Esophagus muscularis mucosa (tissue), 4 donors: ENCODE measurements around the gene PCGF1. TPM values are rescaled to one million over a fixed set of nuclear protein-coding genes. Genes with fewer than 3 reads are reported as not detected.

Experiments
- DNase-seq: peaks from one replicate; pipeline ENCODE4 v3.0.0-alpha.2; 2017; ENCODE audit errors: extremely low spot score
- H3K27ac ChIP-seq, 4 donors: fragments of 200-600 bp; sonication (generic); replicated peaks in 1 of 4; 1 replicate in 3 of 4; 2 replicates in 1 of 4; pipeline ENCODE4 v1.5.1; 2016 to 2019; ENCODE audit warnings: mild to moderate bottlenecking in 1 of 4
- H3K27me3 ChIP-seq, 4 donors: fragments of 200-600 bp; sonication (generic); one replicate each; pipeline versions ENCODE4 v1.5.1 to v1.6.0; 2016 to 2019
- H3K36me3 ChIP-seq, 4 donors: fragments of 200-600 bp; sonication (generic); one replicate each; pipeline ENCODE4 v1.5.1; 2016 to 2019
- H3K4me1 ChIP-seq, 4 donors: fragments of 200-600 bp; sonication (generic); one replicate each; pipeline ENCODE4 v1.5.1; 2016 to 2019
- H3K4me3 ChIP-seq, 4 donors: fragments of 200-600 bp; sonication (generic); 1 replicate in 2 of 4; 2 replicates in 2 of 4; pipeline ENCODE4 v1.5.1; 2016 to 2019; ENCODE audit warnings: mild to moderate bottlenecking in 4 of 4, moderate library complexity in 1 of 4
- H3K9me3 ChIP-seq, 4 donors: fragments of 200-600 bp; sonication (generic); 1 replicate in 3 of 4; 2 replicates in 1 of 4; pipeline ENCODE4 v1.5.1; 2016 to 2019
- EP300 ChIP-seq: sonication (generic); formaldehyde crosslinking; IDR thresholded peaks from one replicate; pipeline ENCODE4 v1.6.1; 2017; ENCODE audit warnings: antibody characterized with exemption
- POLR2A ChIP-seq: fragments of 450-650 bp; IDR thresholded peaks from one replicate; pipeline ENCODE4 v1.6.1; 2017; ENCODE audit warnings: antibody characterized with exemption, moderate library complexity, mild to moderate bottlenecking, low read depth
- POLR2AphosphoS5 ChIP-seq, 2 donors: sonication (generic); formaldehyde crosslinking; IDR thresholded peaks; one replicate each; pipeline ENCODE4 v1.6.1; 2017; ENCODE audit warnings: antibody characterized with exemption in 2 of 2
- WGBS: methylation state at CpG from one replicate; pipeline ENCODE4 v1.1.5; 2018; 5-methylcytosine and 5-hydroxymethylcytosine counted together
- intact Hi-C: fragments of 100-400 bp; cut with DNase I; formaldehyde crosslinking; loops from one replicate; pipeline ENCODE4 v1.15.1; 2023
- total RNA-seq, 4 donors: library from RNA; depleted of rRNA; stranded (reverse); fragments of >200 nt; gene quantifications; one replicate each; pipeline versions ENCODE4 v1.1.0 to v1.2.1, GENCODE V29; 2016
- TF ChIP-seq, protein P1 (sequence below), 3 experiments: fragments of 200-600 bp in 2 of 3; fragments of 450-650 bp in 1 of 3; sonication (generic) in 2 of 3; IDR thresholded peaks; one replicate each; pipeline ENCODE4 v1.5.1; 2017 to 2019; ENCODE audit warnings: antibody characterized with exemption in 3 of 3, mild to moderate bottlenecking in 2 of 3, moderate library complexity in 1 of 3

The PCGF1 gene
- total RNA-seq, 4 donors from 2014 or later = 11.3 to 14.1 (median 12.7) TPM

DNA sequence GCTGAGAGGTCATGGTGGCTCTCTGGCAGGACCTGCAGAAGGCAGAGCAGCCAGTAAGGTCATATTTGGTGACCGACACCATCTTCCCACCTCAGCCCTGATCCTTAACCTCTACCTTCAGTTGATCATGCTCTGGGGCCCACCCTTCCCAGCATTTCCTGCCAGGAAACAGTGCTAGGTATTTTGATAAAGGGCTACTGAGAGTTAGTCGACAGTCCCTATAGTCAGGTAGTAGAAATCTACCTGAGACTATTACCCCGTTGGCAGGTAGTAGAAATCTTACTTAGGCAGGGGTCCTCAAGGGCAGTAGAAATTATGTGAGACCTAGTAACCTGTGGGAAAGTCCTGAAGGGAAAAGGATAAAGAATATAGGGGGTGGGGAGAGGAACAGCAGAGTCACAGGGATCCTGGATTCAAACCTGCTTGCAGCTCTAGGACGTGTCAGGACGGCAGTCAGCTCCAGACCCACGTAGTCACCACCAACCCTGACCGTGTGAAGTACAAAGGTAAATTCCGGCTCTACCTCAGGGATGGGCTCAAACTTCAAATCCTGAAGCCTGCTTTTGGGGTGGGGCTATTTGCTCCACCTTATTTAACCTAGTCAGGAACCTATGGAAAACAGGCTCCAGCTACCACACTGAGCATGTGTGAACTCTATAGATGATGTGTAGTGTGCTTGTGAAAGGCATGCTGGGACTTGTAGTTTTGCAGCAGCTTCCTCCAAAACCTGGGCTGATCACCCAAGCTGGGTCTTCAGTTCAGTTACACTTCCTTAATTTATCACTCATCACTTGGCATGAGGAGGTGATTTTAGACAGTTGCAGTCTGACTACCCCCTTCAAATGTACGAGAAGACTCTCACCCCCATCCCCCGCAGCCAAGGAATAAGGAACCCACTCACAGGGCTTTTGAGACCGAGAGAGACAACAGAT is 18.5 kb upstream of the PCGF1 start, which contains the start of gene DQX1:
Gene DQX1 (minus strand): TSS at position 515 of the 932 bp plus-strand sequence. CDS start 502 bp downstream, at position 13.
- Histone ChIP-seq H3K4me1 (peaks cover 18 to 30% (median 24%) of the 10 kb centered on the region in 4 donors), H3K9me3 (no peaks in the 10 kb centered on the region), H3K36me3 (peaks cover 24 to 34% (median 30%) of the 10 kb centered on the region in 4 donors), H3K4me3 (no peak within 1 kb of the TSS), H3K27ac (no peak within 1 kb of the TSS), H3K27me3 (peaks cover 0 to 6% (median 0%) of the 10 kb centered on the region in 4 donors)
- DNase-seq = no peak
- intact Hi-C loops = loop anchor here (5.0 kb wide), 2 partner anchors 39 to 61 kb away; no protein-coding TSS in a partner anchor
- no peak for TF ChIP-seq POLR2AphosphoS5 (IDR thresholded peaks at IDR 0.05)
- TF ChIP-seq POLR2A = no peak
- no peak for TF ChIP-seq EP300
- WGBS = 84% methylated on average over 11 of the region's 11 CpGs

DNA sequence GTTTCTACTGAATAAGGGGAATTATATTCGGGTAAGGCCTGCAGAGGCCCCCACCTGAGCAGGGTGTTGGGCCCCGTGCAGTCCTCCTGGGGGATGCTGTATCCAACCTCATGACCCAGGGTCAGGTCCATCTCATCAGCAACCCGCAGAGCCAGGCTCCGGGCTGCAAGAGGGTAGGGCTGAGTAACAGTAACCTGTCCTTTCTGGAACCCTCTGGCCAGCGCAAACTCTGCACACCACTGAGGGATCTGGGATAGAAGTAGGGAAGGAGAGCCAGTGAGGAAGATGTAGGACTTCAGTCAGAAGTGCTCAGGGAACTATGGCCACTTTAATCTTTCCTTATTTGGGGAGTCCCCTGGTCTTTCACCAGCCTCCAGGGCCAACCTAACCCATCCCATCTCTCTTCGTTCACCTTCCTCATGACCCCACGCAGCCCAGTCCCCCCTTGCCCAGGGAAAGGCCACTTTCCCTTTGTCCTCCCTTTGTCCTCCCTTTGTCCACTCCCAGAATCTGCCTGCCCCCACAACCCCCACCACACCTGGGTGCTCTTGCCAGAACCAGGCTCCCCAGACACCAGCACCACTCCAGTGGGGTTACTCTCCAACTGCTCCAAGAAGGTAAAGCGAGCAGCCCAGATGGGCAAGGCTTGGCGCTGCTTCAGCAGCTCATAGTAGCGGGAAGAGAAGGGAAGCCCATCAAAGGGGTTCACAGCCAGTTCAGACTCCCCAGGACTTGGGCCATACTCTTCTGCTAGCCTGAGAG is 17.6 kb upstream of the PCGF1 start:
- Histone ChIP-seq H3K27me3 (peaks cover 0 to 15% (median 0%) of the 10 kb centered on the region in 4 donors), H3K36me3 (peaks cover 24 to 34% (median 30%) of the 10 kb centered on the region in 4 donors), H3K9me3 (no peaks in the 10 kb centered on the region), H3K4me3 (no peak overlapping the region), H3K4me1 (peaks cover 14 to 22% (median 16%) of the 10 kb centered on the region in 4 donors), H3K27ac (no peak overlapping the region)
- intact Hi-C loops = loop anchor here (5.0 kb wide), 2 partner anchors 38 to 62 kb away; no protein-coding TSS in a partner anchor
- 90% methylated on average over 10 of the region's 10 CpGs for WGBS
- DNase-seq = no peak
- TF ChIP-seq POLR2AphosphoS5 (IDR thresholded peaks at IDR 0.05) (no peak), POLR2A (no peak), EP300 (no peak)
- TF ChIP-seq, protein P1, sequence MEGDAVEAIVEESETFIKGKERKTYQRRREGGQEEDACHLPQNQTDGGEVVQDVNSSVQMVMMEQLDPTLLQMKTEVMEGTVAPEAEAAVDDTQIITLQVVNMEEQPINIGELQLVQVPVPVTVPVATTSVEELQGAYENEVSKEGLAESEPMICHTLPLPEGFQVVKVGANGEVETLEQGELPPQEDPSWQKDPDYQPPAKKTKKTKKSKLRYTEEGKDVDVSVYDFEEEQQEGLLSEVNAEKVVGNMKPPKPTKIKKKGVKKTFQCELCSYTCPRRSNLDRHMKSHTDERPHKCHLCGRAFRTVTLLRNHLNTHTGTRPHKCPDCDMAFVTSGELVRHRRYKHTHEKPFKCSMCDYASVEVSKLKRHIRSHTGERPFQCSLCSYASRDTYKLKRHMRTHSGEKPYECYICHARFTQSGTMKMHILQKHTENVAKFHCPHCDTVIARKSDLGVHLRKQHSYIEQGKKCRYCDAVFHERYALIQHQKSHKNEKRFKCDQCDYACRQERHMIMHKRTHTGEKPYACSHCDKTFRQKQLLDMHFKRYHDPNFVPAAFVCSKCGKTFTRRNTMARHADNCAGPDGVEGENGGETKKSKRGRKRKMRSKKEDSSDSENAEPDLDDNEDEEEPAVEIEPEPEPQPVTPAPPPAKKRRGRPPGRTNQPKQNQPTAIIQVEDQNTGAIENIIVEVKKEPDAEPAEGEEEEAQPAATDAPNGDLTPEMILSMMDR (IDR thresholded peaks at IDR 0.05) = no peak

DNA sequence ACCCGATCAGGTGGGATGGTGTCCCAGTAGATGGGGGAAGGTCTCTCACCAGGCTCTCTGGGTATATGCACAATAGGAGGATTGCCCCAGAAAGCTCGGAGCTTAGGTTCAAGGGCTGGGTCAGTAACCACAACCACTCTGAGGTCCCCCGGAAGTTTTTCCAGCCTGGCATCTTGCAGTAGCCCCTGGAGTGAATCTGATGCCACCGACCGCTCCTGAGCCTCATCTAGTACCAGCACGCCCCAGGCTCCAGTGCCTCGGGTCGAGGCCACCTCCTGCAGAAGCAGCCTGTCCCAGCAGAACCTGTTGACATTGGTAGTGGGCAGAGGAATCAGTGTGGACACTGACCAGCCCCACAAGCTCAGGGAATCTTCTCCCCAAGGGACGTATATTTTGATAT is 16.5 kb upstream of the PCGF1 start:
- H3K4me1 ChIP-seq = peaks cover 14 to 20% (median 15%) of the 10 kb centered on the region in 4 donors
- no peak overlapping the region for H3K27ac ChIP-seq
- DNase-seq = no peak
- H3K9me3 ChIP-seq = no peaks in the 10 kb centered on the region
- H3K36me3 ChIP-seq = peaks cover 24 to 34% (median 30%) of the 10 kb centered on the region in 4 donors
- intact Hi-C loops = no loop called here
- peaks cover 0 to 26% (median 4%) of the 10 kb centered on the region in 4 donors for H3K27me3 ChIP-seq
- H3K4me3 ChIP-seq = no peak overlapping the region
- TF ChIP-seq, protein P1 (IDR thresholded peaks at IDR 0.05) = no peak
- TF ChIP-seq POLR2A = no peak
- no peak for TF ChIP-seq POLR2AphosphoS5 (IDR thresholded peaks at IDR 0.05)
- no peak for TF ChIP-seq EP300
- 88% methylated on average over 6 of the region's 9 CpGs for WGBS

DNA sequence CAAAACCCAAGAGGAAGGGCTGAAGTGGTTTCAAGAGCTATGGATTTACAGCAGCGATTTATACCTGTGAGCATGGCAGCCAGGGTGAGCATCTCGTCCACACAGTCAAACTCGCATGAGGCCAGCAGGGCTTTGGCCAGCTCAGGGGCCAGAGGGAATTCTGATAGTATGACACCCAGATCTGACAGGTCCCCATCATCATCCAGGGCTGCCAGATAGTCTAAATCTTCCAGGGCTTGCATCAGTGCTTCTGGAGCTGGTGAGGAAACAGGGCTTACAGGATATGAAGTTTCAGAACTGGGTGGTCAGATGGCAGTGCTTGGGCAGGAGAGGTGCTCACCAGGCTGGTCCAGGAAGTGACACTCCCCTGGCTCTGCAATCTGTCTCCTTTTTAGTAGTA is 15.0 kb upstream of the PCGF1 start:
- DNase-seq = no peak
- H3K9me3 ChIP-seq = no peaks in the 10 kb centered on the region
- H3K36me3 ChIP-seq = peaks cover 16 to 26% (median 22%) of the 10 kb centered on the region in 4 donors
- H3K27me3 ChIP-seq = peaks cover 0 to 41% (median 13%) of the 10 kb centered on the region in 4 donors
- 81% methylated on average over 3 of the region's 3 CpGs for WGBS
- peaks cover 0 to 5% (median 1%) of the 10 kb centered on the region in 4 donors for H3K4me1 ChIP-seq
- H3K27ac ChIP-seq = no peak overlapping the region
- no peak for TF ChIP-seq POLR2AphosphoS5 (IDR thresholded peaks at IDR 0.05)
- TF ChIP-seq, protein P1 (IDR thresholded peaks at IDR 0.05) = no peak
- no peak for TF ChIP-seq EP300
- no peak for TF ChIP-seq POLR2A
- intact Hi-C loops = no loop called here
- no peak overlapping the region for H3K4me3 ChIP-seq
